Activated gamma-delta T cell treated with Interleukin-2 at 50 U/mL for 16 hours (primary cell): ENCODE data around the gene PERM1.
A peak's percentile ranks its signal among the peaks of the same experiment; 100 is the strongest.

Experiments
- DNase-seq: peaks from one replicate; pipeline ENCODE4 v3.0.0-alpha.2; 2020

PERM1 gene

GRCh38 chr1:975896-976683 is 5.8 kb downstream of the PERM1 start:
- DNase-seq = peak; percentile 63

GRCh38 chr1:975365-975764 is 6.5 kb downstream of the PERM1 start:
- DNase-seq = no peak

DNA sequence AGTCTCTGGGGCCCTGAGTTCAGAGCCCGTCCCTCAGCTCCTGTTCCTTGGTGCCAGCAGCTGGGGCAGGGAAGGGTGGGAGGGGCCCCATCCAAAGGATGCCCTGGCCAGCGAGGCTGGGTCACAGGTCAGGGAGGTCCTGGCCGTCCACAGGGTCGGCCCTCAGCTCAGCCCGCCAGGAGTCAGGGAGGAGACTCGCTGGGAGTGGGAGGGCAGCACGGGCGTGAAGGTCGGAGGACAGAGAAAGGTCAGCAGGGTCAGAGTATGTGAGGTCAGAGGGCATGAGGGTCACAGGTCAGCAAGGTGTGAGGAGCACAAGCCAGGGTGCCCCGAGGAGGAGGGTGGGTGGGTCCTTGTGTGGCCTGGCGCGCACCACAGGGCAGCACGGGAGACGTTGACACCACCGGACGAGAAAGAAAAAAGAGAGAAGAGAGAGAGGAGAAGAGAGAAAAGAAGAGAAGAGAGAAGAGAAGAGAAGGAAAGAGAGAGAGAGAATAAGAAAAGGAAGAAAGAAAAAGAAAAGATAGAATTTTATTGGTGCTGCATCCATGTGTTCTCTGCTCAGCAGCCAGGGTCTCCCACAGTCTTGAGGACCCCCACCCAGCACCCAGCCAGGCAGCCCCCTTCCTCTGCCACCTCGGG is 7.1 kb downstream of the PERM1 start:
- DNase-seq = no peak

GRCh38 chr1:974293-974640 is 7.6 kb downstream of the PERM1 start:
- DNase-seq = no peak

DNA sequence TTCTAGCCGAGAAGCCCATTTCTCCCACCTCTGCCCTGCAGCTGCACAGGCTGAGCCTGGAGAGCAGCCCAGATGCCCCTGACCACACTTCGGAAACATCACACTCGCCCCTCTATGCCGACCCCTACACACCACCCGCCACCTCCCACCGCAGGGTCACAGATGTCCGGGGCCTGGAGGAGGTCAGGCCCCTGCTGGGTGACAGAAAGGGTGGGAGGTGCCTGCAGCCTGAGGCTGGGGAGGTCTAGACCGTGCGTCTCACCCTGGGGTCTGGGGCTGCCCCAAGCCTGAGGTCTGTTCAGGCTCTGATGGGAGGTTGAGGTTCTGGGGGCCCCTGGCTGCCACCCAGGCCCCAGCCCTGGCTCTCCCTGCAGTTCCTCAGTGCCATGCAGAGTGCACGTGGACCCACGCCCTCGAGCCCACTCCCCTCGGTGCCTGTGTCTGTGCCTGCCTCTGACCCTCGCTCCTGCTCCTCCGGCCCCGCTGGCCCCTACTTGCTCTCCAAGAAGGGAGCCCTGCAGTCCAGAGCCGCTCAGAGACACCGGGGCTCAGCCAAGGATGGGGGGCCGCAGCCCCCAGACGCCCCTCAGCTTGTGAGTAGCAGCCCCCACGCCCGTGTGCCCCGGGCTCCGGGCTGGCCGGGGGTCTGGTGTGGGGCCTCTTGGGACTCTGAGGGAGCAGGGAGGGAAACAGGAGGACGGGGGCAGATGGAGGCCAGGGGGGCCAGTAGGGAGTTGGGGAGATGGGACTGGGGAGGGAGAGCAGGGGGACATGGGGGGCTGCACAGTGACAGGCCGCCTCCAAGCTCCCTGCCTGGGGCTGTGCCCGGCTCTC is 8.2 kb downstream of the PERM1 start:
- DNase-seq = no peak

GRCh38 chr1:972726-973458 is 9.0 kb downstream of the PERM1 start:
- no peak for DNase-seq

DNA sequence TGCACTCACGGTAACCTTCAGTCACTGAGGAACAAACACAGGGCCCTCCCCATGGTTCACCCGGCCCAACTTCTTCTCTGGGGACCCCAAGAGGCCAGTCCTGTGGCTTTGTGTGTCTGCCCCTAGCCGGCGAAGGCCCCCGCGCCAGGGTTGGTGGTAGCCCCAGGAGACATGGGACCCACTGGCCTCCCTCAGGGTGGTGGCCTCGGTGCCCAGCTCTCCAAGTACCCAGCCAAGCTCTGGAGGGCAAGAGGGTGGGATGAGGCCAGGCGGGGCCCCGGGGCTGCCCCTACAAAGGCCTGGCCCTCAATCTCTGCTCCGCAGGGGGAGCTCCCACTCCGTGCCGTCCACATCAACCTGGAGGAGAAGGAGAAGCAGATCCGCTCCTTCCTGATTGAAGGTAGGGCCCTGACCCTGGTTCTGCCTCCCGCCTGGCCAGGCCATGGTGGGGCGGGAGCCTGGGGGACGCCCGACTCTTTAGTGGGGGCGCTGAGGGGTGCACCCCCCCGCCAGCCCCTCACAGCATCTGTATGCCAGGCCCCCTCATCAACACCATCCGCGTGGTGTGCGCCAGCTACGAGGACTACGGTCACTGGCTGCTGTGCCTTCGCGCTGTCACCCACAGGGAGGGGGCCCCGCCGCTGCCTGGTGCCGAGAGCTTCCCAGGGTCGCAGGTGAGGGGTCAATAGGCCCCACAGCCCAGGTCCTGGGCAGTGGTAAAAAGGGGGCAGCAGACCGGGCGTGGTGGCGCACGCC is 10.0 kb downstream of the PERM1 start:
- no peak for DNase-seq

- no peak for DNase-seq
Measured at GRCh38 chr1:970973-971730, 10.7 kb downstream of the PERM1 start.

GRCh38 chr1:970242-970972 is 11.5 kb downstream of the PERM1 start:
- no peak for DNase-seq

- DNase-seq = no peak
Measured at GRCh38 chr1:969260-969855, 12.5 kb downstream of the PERM1 start.

DNA sequence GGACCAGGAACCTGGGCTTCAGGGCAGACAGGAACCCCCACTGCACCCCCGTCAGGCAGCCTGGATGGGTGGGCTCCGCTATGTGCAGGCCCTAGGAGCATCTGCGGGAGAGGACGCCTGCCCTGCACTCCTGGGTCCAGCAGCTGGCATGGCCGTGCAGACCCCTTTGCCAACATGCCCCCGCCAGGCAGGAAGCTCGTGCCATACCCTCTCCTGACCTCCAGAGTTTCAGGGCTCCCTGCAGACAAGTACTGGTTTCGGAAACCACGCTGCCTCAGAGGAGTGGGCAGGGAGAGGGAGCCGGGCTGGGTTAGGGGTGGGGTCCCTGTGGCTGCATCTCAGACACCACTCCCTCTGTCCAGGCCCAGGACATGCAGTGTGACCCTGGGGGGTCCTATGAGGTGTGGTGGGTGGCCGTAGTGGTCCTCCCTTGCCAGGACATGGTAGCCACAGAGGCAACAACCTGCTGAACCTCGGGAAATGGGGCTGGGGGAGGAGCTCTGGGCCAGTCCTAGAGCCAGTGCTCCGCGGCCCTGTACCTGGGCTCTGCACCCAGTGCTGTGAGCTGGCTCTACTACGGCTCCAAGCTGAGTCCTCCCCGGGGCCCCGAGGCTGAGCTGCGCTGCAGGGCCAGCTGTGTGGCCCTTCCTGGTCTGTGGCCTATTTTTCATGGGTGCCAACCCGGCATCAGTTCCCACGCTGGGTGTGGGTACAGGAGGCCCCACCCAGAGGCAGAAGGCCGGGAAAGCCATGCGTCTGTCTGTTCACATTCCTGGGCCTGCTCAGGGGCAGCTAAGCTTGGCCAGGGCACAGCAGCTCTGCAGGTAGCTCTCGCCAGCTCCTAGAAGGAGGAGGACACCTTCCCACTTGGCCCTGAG is 14.2 kb downstream of the PERM1 start:
- no peak for DNase-seq

- peak; percentile 80 for DNase-seq
Measured at GRCh38 chr1:966704-967300, 15.1 kb downstream of the PERM1 start.

- DNase-seq = peak; percentile 32
Measured at GRCh38 chr1:966135-966703, 15.7 kb downstream of the PERM1 start, which contains the start of gene PLEKHN1. Gene PLEKHN1 (plus strand): TSS chr1:966482. CDS start chr1:966532, 50 bp downstream.

DNA sequence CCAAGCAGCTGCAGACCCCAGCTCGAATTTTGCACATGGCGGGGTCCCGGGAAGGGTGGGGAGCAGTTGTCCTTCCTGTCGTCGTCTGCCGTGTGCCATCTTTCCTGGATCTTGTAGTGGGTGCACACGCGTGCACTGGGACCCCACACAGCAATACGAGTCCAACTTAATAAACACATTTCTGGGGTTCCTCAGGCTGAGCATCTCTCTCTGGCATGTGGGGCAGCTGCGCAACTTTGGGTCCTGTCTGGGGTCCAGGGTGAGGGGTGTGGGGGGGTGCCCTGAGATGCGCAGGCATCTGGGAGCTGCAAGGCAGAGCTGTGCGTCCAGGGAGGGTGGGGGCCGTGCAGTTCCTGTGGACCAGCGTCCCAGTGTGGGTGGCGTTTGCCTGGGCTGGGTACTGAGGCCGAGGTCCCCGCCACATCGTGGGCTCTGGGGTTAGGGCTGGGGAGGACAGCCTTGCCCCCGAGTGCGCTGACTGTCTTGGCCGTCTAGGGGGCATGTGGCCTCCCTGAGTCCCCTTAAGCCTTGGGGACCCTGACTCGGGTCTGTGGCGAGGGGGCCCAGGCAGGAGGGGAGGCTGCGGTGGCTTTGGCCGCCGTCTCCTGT is 16.3 kb downstream of the PERM1 start:
- no peak for DNase-seq

- DNase-seq = no peak
Measured at GRCh38 chr1:964691-965525, 17.0 kb downstream of the PERM1 start.

DNA sequence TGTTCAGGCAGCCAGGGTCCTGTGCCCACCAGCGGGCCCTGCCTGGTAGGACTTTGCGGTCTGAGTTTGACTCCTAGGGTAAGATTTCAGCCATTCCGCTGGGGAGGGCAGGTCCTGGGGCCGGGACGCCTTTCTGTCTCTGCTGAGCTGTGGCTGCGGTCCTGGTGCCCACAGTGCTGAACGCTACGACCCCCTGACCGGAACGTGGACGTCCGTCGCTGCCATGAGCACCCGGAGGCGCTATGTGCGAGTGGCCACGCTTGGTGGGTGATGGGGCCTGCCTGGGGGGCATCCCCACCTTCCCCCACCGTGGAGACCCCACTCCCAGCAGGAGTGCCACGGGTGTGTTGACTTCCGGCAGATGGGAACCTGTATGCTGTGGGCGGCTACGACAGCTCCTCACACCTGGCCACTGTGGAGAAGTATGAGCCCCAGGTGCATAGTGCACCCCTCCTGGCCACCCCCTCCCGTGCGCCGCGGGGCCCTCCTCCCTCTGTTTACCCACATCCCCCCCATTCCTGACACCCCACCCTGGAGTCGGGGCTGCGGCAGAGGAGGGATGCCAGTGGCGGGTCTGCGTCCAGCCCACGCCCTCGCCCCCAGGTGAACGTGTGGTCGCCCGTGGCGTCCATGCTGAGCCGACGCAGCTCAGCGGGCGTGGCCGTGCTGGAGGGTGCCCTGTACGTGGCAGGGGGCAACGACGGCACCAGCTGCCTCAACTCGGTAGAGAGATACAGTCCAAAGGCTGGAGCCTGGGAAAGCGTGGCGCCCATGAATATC is 18.0 kb downstream of the PERM1 start:
- DNase-seq = no peak
